ENCODE results near the gene AUH.
"Not testable (repeated sequence)": the region's sequence is repeated elsewhere in the genome, so short reads cannot be mapped to it uniquely, and the experiment has no call there.

Gene AUH, protein sequence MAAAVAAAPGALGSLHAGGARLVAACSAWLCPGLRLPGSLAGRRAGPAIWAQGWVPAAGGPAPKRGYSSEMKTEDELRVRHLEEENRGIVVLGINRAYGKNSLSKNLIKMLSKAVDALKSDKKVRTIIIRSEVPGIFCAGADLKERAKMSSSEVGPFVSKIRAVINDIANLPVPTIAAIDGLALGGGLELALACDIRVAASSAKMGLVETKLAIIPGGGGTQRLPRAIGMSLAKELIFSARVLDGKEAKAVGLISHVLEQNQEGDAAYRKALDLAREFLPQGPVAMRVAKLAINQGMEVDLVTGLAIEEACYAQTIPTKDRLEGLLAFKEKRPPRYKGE

DNA sequence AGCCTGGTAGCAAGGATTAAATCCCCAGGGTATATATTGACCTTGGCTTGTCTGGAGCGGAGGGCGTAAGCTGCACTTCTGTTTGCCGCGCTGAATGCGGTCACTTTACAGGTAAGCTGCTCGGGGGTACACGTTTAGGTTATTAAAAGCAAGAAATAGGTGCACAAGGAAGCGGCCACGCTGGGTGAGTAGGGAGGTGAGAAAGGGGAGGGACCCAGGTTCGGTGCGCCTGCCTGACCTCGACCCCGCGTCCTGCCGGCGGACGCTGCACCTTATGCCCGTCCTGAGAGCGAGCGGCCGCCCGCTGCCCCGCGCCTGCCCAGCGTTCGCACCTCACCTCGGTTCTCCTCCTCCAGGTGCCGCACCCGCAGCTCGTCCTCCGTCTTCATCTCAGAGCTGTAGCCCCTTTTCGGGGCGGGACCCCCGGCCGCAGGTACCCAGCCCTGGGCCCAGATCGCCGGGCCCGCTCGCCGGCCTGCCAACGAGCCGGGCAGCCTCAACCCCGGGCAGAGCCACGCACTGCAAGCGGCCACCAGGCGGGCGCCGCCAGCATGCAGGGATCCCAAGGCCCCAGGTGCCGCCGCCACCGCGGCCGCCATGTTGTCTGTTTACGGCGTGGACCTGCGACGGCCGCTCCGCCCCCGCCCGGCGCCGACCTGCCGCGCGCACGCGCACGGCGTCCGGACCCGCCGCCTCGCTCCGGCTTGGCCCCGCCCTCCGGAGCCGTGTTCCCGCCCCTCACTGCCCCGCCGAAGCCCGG, at the start of gene AUH:
AUH (minus strand) TSS at position 628 of the 760 bp plus-strand sequence; CDS start at position 599, 29 bp downstream.
- DNase-seq (ENCODE audit: low spot score) = peak; percentile 84

DNA sequence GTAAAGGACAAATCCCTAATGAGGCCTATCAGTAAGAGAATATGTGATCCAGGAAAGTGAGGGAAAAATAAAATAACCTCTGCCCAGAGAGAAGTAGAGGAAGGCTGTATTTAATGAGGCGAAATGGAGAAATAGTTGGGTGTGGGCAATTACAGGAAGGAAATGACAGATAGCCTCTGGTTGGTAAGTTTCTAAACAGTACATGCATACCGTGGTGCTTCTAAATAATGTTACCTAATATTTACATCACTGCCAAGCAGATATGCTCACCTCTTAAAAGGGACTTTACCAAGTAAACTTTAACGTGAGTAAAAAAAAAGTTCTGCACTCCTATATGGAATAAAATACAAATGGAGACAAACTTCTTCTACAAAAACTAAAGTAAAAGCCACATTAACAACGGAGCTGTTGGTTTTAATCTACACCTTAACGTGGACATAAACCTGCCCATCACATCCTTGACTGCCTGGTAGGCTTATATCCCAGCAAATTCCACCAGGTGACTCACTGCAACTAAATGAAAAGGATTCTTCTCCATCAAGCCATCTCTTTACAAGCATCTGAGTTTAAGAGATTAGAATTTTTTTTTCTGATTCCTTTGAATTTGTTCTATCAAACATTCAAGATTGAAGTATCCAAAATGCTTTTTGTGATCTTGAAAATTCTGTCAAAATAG, 49.5 kb upstream of the AUH start:
- DNase-seq (ENCODE audit: low spot score) = no peak

DNA sequence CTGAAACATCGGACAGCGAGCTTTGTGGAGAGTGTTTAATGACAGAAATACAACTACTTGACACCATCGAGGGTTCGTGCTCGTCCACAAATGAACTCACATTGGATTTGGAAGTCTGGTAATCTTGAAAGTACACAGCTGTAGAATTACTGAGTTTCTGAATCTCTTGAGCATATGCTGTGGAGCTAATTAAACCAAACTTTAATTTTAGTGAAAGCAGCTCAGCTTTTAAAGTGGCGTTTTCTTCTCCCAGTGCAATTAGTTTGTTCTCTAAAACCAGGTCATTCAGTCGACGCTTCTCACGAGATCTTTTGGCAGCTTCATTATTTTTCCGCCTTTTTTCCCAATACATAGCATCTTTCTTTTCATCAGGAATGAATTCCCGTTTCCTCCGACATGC, 48.4 kb upstream of the AUH start:
- DNase-seq (ENCODE audit: low spot score) = no peak

DNA sequence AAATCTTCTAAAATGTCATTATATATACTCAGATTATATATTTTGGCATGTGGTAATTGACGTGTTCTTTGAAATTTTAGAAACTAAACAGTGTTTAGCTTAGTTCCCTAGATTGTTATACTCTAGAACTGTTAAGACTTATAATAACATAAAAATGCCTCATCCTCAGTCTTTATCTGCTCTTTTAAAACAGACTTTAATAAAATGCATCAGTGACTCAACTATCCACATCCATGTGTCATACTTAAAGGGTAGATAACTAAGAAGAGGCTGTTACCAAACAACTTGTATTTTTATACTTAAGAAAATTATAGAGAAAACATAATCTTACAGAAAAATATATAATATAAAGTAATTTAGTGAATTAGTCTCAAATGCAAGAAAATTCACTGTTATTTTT, 46.8 kb upstream of the AUH start:
- DNase-seq (ENCODE audit: low spot score) = no peak

DNA sequence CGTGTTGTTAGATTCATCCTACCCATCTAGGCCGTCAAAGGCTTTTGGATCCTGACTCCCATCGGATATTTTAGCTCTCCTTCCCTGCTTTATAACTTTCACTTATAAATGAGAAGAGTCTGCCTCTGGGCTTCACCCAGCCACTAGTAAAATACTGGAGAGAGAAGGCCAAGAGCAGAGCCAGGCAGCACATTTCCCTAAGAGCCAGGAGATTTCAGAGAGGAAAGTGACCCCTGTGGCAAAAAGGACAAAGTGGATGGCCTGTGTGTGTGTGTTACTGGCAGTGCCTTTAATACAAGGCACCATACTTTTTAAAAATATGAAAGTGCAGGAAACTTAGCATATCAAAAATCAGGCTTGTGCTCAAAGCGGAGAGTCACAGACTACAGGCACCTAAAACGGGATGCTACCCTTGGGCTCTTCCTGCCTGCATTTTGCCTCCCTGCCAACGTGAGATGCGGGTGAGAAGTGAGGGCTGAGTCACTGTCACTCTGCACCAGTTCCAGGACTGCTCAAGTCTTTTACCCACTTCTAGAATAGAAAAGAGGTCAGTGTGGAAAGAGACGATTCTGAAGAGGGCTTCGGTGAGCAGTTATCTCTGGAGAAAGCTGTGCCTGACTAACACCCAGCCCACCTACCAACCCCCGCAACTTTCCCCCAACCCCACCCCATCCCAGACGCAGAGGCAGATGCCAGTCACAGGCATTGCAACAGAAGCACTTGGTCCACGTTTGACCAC, 46.0 kb upstream of the AUH start:
- DNase-seq (ENCODE audit: low spot score) = no peak

DNA sequence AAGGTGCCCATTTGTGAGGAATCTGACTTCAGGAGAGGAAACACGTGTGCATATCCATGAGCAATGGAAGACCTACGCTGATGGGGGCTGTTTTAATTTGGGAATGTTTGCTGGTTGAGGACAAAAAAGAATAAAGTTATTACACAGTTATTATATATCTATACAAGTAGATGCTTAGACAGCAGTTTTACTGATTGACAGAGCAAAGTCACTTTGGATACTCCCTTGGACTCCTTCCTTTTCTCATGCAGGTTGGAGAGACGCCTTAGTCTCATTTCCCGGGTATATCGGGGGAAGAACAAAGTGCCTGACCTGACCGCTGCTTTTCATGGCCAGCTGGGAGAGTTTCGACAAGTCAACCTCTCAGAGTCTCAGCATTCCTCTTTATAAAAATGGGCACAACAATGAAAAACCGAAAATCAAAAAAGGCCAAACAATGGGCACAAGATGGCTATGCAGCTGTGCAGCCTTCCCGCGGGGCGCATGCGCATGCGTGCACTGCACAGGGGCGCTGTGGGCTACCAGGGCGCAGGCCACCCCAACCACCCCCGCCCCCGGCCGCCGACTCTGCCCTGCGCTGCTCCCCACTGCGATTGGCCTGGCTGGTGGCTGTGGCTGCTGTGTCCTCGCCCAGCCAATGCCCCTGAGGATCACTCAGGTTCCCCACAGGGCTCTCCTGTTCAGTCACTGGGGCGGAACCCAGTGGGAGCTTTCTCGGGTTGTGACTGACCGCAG, 43.8 kb upstream of the AUH start:
- DNase-seq (ENCODE audit: low spot score) = no peak

- no peak for DNase-seq (ENCODE audit: low spot score)
These were observed 42.2 kb upstream of the AUH start for GRCh38 chr9:91403665-91404543.

GRCh38 chr9:91398926-91399325, 37.2 kb upstream of the AUH start:
- no peak for DNase-seq (ENCODE audit: low spot score)

DNA sequence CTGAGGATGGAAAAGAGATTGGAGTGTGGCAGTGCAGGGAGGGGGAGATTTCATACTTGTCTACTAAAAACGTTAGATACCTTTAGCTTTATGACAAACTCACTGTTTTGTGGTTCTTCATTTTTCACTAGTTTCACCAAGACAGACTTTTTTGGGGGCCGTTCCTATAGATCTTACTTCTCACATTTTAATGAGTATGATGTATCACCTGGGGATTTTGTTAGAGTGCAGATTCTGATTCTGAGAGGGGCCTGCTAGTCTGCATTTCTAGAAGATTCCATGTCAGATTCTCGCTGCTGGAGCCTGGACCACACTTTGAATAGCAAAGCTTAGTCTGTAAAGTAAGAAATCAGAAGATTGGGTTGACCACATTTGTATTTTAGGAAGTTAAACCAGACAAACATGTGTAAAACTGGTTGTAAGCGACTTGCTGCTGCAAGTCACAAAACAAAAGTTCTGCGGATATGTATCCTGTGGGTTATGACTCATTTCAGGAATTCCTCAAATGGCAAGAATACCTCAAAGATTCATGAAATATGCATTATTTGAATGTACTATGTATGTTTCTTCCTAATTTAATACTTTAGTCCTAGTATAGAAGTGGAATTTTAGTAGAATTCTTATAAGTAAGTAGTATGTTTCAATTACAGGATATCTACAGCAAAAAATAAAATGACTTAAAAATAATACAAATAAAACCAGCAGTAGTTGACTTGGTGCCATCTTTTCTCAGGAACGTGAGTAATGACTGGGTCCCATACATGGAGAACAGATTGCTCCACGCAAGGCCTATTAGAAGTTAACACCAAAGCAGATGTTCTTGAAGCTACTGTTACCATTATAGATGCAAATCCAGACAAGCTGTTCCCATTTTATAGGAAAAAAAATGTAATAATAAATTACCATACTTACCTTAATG, 34.1 kb upstream of the AUH start:
- DNase-seq (ENCODE audit: low spot score) = no peak

GRCh38 chr9:91395106-91395552, 33.4 kb upstream of the AUH start:
- DNase-seq (ENCODE audit: low spot score) = no peak

DNA sequence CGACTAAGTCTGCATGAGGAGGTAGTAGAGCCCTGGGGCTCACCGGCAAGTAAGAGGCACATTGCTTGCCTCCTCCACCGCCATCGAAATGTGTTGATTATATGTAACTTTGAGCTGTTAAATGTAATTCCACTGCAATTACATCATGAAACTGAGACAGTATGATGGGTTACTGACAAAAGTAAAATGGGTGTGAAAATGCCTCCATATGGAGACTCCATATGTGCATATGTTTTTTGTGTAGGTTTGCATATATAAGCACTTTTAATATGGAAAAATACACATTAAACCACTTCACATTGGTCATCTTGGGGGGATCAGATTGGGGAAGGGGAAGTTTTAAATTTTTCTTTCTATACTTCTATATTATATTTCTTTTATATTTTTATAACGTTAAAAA, 32.1 kb upstream of the AUH start:
- DNase-seq (ENCODE audit: low spot score) = no peak

GRCh38 chr9:91392435-91392834, 30.7 kb upstream of the AUH start:
- DNase-seq (ENCODE audit: low spot score) = no peak

DNA sequence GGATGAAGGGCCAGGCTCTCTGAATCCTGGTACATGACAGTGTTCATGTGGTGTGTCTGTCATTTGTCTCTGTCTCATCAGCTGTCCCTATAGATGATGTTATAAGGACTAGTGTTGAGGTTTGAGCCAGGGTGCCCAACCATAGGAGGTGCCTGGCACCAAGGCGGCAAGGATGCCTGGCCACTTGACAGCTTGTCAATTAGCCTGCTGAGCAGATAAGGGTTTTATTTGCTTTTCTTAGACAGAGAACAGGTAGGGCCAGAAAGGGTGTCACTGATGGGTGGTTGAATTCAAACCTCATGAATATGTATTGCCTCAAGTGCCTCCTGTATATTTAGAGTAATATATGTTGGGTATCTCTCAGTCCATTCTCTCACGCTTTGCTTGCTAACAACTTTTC, 30.1 kb upstream of the AUH start:
- DNase-seq (ENCODE audit: low spot score) = no peak

- DNase-seq (ENCODE audit: low spot score) = no peak
These were observed 29.7 kb upstream of the AUH start for GRCh38 chr9:91391412-91391811.

DNA sequence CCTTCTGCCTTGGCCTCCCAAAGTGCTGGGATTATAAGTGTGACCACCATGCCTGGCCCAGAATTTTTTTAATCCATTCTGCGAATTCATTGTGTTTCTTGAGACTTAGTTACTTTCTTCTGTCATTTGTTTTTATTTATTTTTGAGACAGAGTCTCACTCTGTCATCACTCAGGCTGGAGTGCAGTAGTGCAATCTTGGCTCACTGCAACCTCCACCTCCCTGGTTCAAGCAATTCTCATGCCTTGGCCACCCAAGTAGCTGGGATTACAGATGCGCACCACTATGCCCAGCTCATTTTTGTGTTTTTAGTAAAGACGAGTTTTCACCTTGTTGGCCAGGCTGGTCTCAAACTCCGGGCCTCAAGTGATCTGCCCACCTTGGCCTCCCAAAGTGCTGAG, 28.0 kb upstream of the AUH start:
- not testable (repeated sequence) for DNase-seq (ENCODE audit: low spot score)

- no peak for DNase-seq (ENCODE audit: low spot score)
These were observed 25.0 kb upstream of the AUH start for GRCh38 chr9:91386765-91387164.

DNA sequence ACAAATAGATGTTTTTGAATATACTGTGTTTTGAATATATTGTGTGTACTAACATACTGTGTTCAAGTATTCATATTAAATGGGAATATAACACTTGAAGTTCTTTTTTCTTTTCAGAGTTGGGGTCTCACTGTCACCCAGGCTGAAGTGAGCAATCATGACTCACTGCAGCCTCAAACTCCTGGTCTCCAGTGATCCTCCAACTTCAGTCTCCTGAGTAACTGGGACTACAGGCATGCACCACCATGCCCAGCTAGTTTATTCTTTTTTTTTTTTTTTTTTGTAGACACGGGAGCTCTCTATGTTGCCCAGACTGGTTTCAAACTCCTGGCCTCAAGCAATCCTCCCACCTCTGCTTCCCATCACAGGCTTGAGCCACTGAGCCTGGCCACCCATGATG, 23.2 kb upstream of the AUH start:
- no peak for DNase-seq (ENCODE audit: low spot score)

DNA sequence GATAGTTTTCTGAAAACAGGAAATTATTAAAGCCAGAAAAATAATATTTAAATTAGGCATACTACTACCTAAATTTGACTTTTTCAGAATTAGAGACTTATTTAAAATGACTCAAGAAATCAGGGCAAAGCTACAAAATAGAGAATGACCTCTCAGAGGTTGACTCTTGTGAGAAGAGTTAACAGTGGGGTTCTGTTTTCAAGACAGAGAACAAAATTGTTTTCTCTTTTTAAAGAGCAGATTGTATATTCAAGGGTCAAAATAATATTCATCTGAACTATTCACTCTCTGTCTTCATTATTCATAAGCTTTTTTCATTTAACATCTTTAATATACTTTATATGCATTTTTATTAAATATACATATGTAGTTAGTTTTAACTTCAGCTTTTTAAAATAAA, 21.9 kb upstream of the AUH start:
- no peak for DNase-seq (ENCODE audit: low spot score)

DNA sequence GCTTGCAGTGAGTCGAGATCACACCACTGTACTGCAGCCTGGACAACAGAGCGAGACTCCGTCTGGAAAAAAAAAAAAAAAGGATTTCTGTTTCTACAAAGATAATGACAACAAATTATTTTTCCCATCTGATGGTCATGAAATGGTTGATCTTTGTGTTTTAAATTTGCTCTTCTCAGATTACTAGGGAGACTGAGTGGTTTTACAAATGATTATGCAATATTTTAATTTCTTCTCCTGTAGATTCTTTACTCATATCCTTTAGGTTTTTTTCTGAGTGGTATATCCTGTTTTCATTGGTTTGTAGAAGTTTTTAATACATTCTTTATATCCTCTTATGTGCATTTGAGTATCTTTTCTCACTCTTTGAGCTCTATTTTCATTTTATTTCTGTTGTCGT, 20.6 kb upstream of the AUH start:
- DNase-seq (ENCODE audit: low spot score) = no peak

DNA sequence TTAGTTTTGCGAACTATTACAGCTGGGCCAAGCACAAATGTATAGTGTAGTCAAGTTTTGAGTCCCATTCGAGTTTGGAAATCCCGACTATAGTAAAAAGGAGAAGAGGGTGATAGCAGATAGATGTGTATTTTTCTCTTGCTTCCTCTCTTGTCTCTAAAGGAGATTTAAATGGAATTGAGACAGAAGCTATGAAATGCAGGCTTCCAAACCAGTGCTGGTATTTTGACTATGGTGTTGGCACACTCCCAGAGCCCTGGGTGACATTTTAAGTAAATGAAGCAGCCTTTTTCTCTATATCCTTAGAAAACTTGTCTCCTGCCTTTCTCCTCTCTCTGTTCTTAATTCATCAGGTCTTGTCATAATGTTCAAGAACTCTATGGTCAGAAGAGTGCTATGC, 17.7 kb upstream of the AUH start:
- no peak for DNase-seq (ENCODE audit: low spot score)
